ENCODE results near the gene WDR88.
"Not testable (repeated sequence)": the region's sequence is repeated elsewhere in the genome, so short reads cannot be mapped to it uniquely, and the experiment has no call there.

Gene WDR88

GRCh38 chr19:33212436-33213172, 80.7 kb downstream of the WDR88 start:
- DNase-seq (ENCODE audit: low read depth), result no peak

GRCh38 chr19:33214596-33214995, 82.7 kb downstream of the WDR88 start:
- no peak for DNase-seq (ENCODE audit: low read depth)

GRCh38 chr19:33215438-33216197, 83.7 kb downstream of the WDR88 start:
- DNase-seq (ENCODE audit: low read depth), result no peak

- no peak for DNase-seq (ENCODE audit: low read depth)
These were observed 84.4 kb downstream of the WDR88 start for GRCh38 chr19:33216198-33216830.

- DNase-seq (ENCODE audit: low read depth), result no peak
These were observed 86.0 kb downstream of the WDR88 start for GRCh38 chr19:33217881-33218280.

GRCh38 chr19:33219261-33219815, 87.4 kb downstream of the WDR88 start:
- no peak for DNase-seq (ENCODE audit: low read depth)

- no peak for DNase-seq (ENCODE audit: low read depth)
These were observed 88.2 kb downstream of the WDR88 start for GRCh38 chr19:33220115-33220514.

- no peak for DNase-seq (ENCODE audit: low read depth)
These were observed 88.8 kb downstream of the WDR88 start for GRCh38 chr19:33220735-33221134.

- DNase-seq (ENCODE audit: low read depth), result no peak
These were observed 89.7 kb downstream of the WDR88 start for GRCh38 chr19:33221638-33222037.

- DNase-seq (ENCODE audit: low read depth), result not testable (repeated sequence)
These were observed 90.3 kb downstream of the WDR88 start for GRCh38 chr19:33222255-33222654.

GRCh38 chr19:33224694-33225457, 93.0 kb downstream of the WDR88 start:
- no peak for DNase-seq (ENCODE audit: low read depth)
